ENCODE results near the gene IL32.

- TF ChIP-seq, protein P1, sequence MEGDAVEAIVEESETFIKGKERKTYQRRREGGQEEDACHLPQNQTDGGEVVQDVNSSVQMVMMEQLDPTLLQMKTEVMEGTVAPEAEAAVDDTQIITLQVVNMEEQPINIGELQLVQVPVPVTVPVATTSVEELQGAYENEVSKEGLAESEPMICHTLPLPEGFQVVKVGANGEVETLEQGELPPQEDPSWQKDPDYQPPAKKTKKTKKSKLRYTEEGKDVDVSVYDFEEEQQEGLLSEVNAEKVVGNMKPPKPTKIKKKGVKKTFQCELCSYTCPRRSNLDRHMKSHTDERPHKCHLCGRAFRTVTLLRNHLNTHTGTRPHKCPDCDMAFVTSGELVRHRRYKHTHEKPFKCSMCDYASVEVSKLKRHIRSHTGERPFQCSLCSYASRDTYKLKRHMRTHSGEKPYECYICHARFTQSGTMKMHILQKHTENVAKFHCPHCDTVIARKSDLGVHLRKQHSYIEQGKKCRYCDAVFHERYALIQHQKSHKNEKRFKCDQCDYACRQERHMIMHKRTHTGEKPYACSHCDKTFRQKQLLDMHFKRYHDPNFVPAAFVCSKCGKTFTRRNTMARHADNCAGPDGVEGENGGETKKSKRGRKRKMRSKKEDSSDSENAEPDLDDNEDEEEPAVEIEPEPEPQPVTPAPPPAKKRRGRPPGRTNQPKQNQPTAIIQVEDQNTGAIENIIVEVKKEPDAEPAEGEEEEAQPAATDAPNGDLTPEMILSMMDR (IDR thresholded peaks at IDR 0.05), result no peak
- TF ChIP-seq POLR2AphosphoS5 (IDR thresholded peaks at IDR 0.05) (no peak), POLR2A (IDR thresholded peaks at IDR 0.05) (no peak)
Measured at GRCh38 chr16:3118846-3119245, 53.4 kb downstream of the IL32 start.

All from gastroesophageal sphincter (tissue), 3 donors.